ENCODE results near the gene SAMD11. TPM values are rescaled to one million over a fixed set of nuclear protein-coding genes. Genes with fewer than 3 reads are reported as not detected.

The SAMD11 gene
- total and polyA plus RNA-seq, 2 of the 13 experiments (the other 11 are each of a cell fraction or from before 2014, with no cell fraction given): 0.11 TPM; not detected in 1

- Histone ChIP-seq H3K4me1 (ENCODE audit: insufficient read depth, low read length) (peaks cover 32% of the 10 kb centered on the region), H3K4me3 (replicated peaks in 1 of 3; ENCODE audit: insufficient read depth in 1 of 3, low read depth in 2 of 3, low read length in 3 of 3) (no peak overlapping the region; a peak in 1 of 6 replicates), H3K4me2 (ENCODE audit: low read depth, low read length) (no peak overlapping the region; the same call in 1 of the 2 replicates), H3K27ac (ENCODE audit: extremely low read length, insufficient read depth, low read length) (no peak overlapping the region), H3K27me3 (ENCODE audit: control insufficient read depth in 1 of 2, insufficient read depth in 2 of 2, low read length in 2 of 2) (peaks cover 31 to 82% of the 10 kb centered on the region in 2 experiments), H3K9me3 (ENCODE audit: low read length) (no peaks in the 10 kb centered on the region), H3K9ac (ENCODE audit: insufficient read depth, low read depth, low read length) (no peak overlapping the region), H3K36me3 (replicated peaks in 1 of 2; ENCODE audit: control insufficient read depth in 1 of 2, insufficient read depth in 2 of 2, low read length in 2 of 2) (no peaks in the 10 kb centered on the region), H3K79me2 (ENCODE audit: insufficient read depth, low read length) (no peaks in the 10 kb centered on the region), H2AFZ (ENCODE audit: low read length) (no peak overlapping the region), H4K20me1 (ENCODE audit: insufficient read depth, low read length) (no peaks in the 10 kb centered on the region)
- POLR2A ChIA-PET: no interaction called here
- no peak for DNase-seq (ENCODE audit: low spot score)
- 15% methylated on average over 12 of the region's 45 CpGs for WGBS (ENCODE audit: low lambda C conversion rate)
- no TSS peak for BruUV-seq (replicated peaks)
- in situ Hi-C loops (cut with HindIII; ENCODE audit: extremely low pct_ligation_motif_present, low pct_unique_long_range_greater_than_20kb): no loop called here
- FAIRE-seq: no peak
- 0 out of 2 replicates have a peak, but pooled peaks have one; percentile 16 for TF ChIP-seq GABPB1 (CRISPR knock-in tag; IDR thresholded peaks at IDR 0.05)
- TF ChIP-seq ARNTL (CRISPR knock-in tag; IDR thresholded peaks at IDR 0.05): 0 out of 2 replicates have a peak, but pooled peaks have one; percentile 41
- TF ChIP-seq EZH2 (conservative IDR thresholded peaks at IDR 0.05; ENCODE audit: low read depth, low read length): 0 out of 2 replicates have a peak, but pooled peaks have one; percentile 7
- TF ChIP-seq SYNCRIP (IDR thresholded peaks at IDR 0.05; ENCODE audit: insufficient read depth, low read depth, low read length): no peak
- TF ChIP-seq PCBP1 (IDR thresholded peaks at IDR 0.05; ENCODE audit: borderline replicate concordance, low read depth, low read length): 0 out of 2 replicates have a peak, but pooled peaks have one; percentile 14
- ATAC-seq: no peak
- CTCF ChIA-PET (ENCODE audit: low intra/inter-chr PET ratio, low total read pairs): interaction anchor here (1.2 kb wide), 1 partner anchor 32 kb away, joined by 4 read pairs; no protein-coding TSS in a partner anchor
- intact Hi-C loops (cut with micrococcal nuclease; ENCODE audit: unreplicated experiment): no loop called here
These were observed 12.9 kb downstream of the SAMD11 start for GRCh38 chr1:936348-937264.

GRCh38 chr1:937521-937920, 13.8 kb downstream of the SAMD11 start:
- Histone ChIP-seq H4K20me1 (ENCODE audit: insufficient read depth, low read length) (no peaks in the 10 kb centered on the region), H3K36me3 (replicated peaks in 1 of 2; ENCODE audit: control insufficient read depth in 1 of 2, insufficient read depth in 2 of 2, low read length in 2 of 2) (no peaks in the 10 kb centered on the region), H3K9ac (ENCODE audit: insufficient read depth, low read depth, low read length) (no peak overlapping the region), H3K4me3 (replicated peaks in 1 of 3; ENCODE audit: insufficient read depth in 1 of 3, low read depth in 2 of 3, low read length in 3 of 3) (no peak overlapping the region), H3K27me3 (ENCODE audit: control insufficient read depth in 1 of 2, insufficient read depth in 2 of 2, low read length in 2 of 2) (peaks cover 30 to 73% of the 10 kb centered on the region in 2 experiments), H2AFZ (ENCODE audit: low read length) (no peak overlapping the region), H3K27ac (ENCODE audit: extremely low read length, insufficient read depth, low read length) (no peak overlapping the region), H3K79me2 (ENCODE audit: insufficient read depth, low read length) (no peaks in the 10 kb centered on the region), H3K4me2 (ENCODE audit: low read depth, low read length) (no peak overlapping the region), H3K4me1 (ENCODE audit: insufficient read depth, low read length) (peaks cover 32% of the 10 kb centered on the region), H3K9me3 (ENCODE audit: low read length) (no peaks in the 10 kb centered on the region)
- ChIA-PET POLR2A (interaction anchor here (1.3 kb wide), 1 partner anchor 33 kb away, joined by 4 read pairs; no protein-coding TSS in a partner anchor), CTCF (ENCODE audit: low intra/inter-chr PET ratio, low total read pairs) (interaction anchor here (1.1 to 1.2 kb wide), 3 partner anchors 25 to 67 kb away, joined by 3 to 4 read pairs (median 3); no protein-coding TSS in a partner anchor)
- ATAC-seq (no peak), FAIRE-seq (no peak), DNase-seq (ENCODE audit: low spot score) (no peak)
- no TSS peak for BruUV-seq (replicated peaks)
- in situ Hi-C loops (cut with HindIII; ENCODE audit: extremely low pct_ligation_motif_present, low pct_unique_long_range_greater_than_20kb): no loop called here
- intact Hi-C loops (cut with micrococcal nuclease; ENCODE audit: unreplicated experiment): no loop called here
- 55% methylated on average over 5 of the region's 16 CpGs for WGBS (ENCODE audit: low lambda C conversion rate)
- TF ChIP-seq ZNF740 (CRISPR knock-in tag; IDR thresholded peaks at IDR 0.05) (no peak), ZMYM4 (CRISPR knock-in tag; IDR thresholded peaks at IDR 0.05) (no peak), ZNF646 (CRISPR knock-in tag; IDR thresholded peaks at IDR 0.05) (no peak)

Data from HepG2 (cell line).